Stimulated activated CD4-positive, alpha-beta T cell treated with anti-CD3 and anti-CD28 coated beads, TNF-alpha, amount 100 ng/mL, for 4 hours (primary cell): ENCODE results near the gene C19orf67.

Experiments used
- DNase-seq, 3 experiments: peaks; one replicate each; pipeline ENCODE4 v3.0.0-alpha.2; 2020; ENCODE audit warnings: low read depth in 3 of 3

C19orf67 gene

GRCh38 chr19:14107581-14108461, 22.2 kb upstream of the C19orf67 start:
- DNase-seq = no peak

GRCh38 chr19:14106840-14107239, 21.3 kb upstream of the C19orf67 start:
- no peak for DNase-seq

GRCh38 chr19:14105680-14106079, 20.1 kb upstream of the C19orf67 start:
- DNase-seq = no peak

- DNase-seq = no peak
Measured at GRCh38 chr19:14103310-14103709, 17.7 kb upstream of the C19orf67 start.

- DNase-seq = no peak
Measured at GRCh38 chr19:14102756-14103155, 17.2 kb upstream of the C19orf67 start.

GRCh38 chr19:14102102-14102696, 16.6 kb upstream of the C19orf67 start:
- no peak for DNase-seq

- DNase-seq = no peak
Measured at GRCh38 chr19:14101003-14101545, 15.5 kb upstream of the C19orf67 start.

- DNase-seq = no peak
Measured at GRCh38 chr19:14097532-14098151, 12.1 kb upstream of the C19orf67 start.

- DNase-seq = no peak
Measured at GRCh38 chr19:14096272-14096992, 10.8 kb upstream of the C19orf67 start.

GRCh38 chr19:14094854-14095253, 9.3 kb upstream of the C19orf67 start:
- no peak for DNase-seq

- DNase-seq = no peak
Measured at GRCh38 chr19:14093117-14093823, 7.7 kb upstream of the C19orf67 start.

GRCh38 chr19:14091813-14092462, 6.4 kb upstream of the C19orf67 start:
- DNase-seq = peak in 2 of 3 experiments; percentile 12 to 34

- DNase-seq = peak; percentile 32 to 62 (median 45)
Measured at GRCh38 chr19:14091081-14091812, 5.7 kb upstream of the C19orf67 start.

GRCh38 chr19:14090509-14091080, 5.0 kb upstream of the C19orf67 start, which contains the start of gene SAMD1:
Gene SAMD1 (minus strand): TSS chr19:14090751.
- peak; percentile 73 to 84 (median 81) for DNase-seq

GRCh38 chr19:14089662-14090508, 4.3 kb upstream of the C19orf67 start:
- DNase-seq = peak in 2 of 3 experiments; percentile 29 to 40

- DNase-seq = no peak
Measured at GRCh38 chr19:14089412-14089661, 3.8 kb upstream of the C19orf67 start.

GRCh38 chr19:14088634-14089411, 3.2 kb upstream of the C19orf67 start:
- no peak for DNase-seq

GRCh38 chr19:14086098-14086497, 515 bp upstream of the C19orf67 start:
- no peak for DNase-seq
